Suppressor macrophage treated with lipopolysaccharide for 4 hours (primary cell): ENCODE measurements around the gene GBE1.

Source experiments
- DNase-seq: peaks from one replicate; pipeline ENCODE4 v3.0.0-alpha.2; 2020

Gene GBE1

DNA sequence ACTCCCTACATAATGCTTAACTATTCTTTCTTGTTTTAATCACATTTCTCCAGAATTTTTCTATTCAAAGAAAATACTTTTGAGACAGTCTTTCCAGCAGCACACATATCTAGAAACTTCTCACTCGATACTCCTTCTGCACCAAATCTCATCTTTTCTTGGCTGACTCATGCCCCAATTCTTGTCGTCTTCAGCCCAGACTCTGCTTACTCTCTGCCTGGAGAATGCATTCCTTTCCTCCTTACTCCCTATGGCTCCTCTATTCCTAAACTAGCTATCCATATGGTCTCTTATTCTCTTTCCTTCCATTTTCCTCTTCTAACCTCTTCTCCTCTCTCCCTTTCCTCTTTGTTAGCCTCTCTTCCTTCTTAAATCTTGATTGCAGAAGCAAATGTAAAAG, 158.7 kb downstream of the GBE1 start:
- no peak for DNase-seq

DNA sequence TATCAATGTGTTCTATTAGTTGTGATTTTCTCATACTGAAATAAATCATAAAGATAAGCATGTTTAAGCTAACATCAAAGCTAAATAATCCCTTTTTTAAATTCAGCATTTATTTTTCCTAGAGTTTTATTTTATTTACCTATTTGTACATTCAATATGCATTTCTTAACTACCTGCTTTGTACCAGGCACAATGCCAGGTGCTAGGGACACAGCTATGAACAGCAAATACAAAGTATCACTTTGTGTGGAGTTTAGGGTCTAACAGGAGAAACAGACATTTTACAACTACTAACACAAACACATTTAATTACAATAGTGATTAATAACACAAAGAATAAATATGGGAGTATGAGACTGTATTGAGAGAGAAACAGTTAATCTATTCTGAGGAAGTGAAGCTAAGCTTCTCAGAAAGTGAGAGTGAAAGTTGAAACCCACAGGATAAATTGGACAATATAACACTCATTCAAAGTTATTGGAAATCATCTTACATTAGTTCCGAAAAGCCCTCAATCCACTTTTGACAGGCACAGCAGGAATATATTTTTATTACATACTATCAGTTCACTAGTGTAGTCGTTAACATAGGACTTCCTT, 159.6 kb downstream of the GBE1 start:
- peak; percentile 15 for DNase-seq

DNA sequence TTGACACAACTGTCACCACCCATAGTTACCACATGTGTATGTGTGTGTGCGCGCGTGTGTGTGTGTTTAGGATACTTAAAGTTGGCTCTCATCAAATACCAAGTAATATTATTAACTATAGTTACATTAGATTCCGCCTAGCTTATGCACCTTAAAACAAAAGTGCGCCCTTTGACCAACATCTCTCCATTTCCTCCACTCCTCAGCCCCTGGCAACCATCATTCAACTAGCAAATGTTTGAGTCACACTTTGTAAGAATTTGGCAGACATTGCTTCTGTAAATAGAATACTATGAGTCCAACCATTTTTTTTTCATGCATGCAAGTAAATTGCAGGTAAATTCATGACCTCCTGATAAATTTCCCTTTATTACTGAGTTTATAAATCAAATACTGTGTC, 169.3 kb downstream of the GBE1 start:
- no peak for DNase-seq

DNA sequence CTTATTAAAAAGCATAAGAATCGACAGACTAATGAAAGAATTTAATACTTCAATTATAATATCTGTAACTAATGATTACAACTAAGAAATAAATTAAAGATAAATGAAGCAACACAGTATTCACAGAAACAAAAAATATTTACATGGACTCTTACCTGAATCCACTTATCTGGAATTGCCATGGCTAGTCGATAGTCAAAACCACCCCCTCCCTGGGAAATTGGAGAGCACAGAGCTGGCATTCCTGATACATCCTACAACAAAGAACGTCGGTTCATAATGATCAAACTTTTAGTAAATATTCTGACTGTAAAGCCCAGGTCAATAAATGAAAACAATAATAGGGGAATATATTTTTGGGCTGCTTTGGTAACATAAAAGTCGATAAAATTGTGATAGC, 175.5 kb downstream of the GBE1 start:
- DNase-seq, result no peak

DNA sequence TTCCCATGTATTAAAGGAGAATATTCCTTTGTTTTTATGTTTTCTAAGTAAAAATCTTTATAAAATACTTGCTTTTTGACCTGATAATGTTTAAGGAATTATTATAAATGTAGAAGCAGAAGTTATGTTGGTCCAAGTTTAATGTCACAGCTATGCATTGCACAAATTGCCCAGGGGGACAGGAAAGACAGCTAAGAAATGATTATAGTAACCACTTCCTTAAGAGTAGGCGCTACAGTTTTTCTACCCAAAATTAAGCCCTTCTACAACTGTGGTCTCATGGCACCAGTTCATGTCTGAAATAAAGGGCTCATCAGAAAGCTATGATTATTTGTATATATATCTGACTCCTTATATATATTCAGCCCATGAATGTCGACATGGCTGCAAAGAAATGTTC, 176.4 kb downstream of the GBE1 start:
- peak; percentile 10 for DNase-seq

DNA sequence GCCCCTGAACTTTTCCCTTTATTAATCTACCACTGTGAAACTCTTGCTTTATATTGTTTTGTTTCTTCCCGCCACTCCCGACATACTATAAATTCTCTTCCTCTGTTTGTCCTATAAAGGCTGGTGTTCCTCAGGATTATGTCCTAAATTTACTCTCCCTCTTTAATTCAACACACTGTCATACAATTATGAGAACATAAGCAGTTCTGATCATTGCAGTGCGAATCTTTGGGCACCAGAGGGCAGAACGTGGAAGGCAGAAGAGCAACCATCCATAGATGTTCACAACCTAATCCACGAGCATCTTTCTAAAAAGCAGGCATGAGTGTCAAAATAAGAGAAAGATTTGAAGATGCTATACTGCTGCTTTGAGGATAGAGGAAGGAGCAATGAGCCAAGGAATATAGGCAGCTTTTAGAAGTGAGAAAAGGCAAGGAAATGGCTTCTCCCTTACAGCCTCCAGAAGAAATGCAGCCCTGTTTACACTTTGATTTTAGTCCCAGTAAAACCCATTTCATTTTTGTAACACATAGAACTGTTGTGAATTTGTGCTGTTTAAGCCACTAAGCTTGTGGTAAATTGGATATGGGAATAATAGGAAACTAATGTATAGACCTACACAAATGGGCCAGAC, 179.4 kb downstream of the GBE1 start:
- DNase-seq, result peak; percentile 23

DNA sequence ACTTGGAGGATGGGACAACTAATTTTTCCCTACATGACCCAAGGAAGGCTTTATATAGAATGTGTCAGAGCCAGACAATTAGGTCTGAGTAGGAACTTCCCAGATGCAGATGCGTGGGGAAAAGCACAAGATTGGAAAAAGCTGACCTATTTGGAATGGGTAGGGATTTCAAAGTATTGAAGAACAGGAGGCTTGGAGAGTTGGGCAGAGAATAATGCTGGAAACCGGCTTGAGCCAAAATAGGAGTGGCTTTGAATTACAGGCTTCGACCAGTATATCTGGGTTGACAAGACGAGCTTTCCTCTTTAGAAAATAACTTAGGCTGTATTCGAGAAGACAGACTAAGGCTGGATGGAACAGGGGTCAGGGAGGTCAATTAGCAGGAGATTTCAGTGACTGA, 181.1 kb downstream of the GBE1 start:
- DNase-seq, result no peak

DNA sequence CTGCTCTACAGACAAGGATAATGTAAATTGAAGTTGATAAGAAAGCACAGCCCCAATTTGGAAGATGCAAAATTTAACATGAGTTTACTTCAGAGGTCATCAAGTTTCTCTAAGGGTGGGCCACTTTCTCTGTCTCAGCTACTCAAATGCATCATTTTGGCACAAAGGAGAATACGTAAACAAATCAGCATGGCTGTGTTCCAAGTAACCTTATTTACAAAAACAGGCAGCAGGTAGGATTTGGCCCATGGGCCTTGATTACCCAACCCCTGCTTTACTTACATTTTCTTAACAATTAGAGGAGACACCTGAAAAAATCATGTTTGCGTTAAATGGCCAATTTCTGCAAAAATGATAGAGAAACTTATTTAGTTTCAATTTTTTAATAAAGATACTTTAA, 181.7 kb downstream of the GBE1 start:
- no peak for DNase-seq

DNA sequence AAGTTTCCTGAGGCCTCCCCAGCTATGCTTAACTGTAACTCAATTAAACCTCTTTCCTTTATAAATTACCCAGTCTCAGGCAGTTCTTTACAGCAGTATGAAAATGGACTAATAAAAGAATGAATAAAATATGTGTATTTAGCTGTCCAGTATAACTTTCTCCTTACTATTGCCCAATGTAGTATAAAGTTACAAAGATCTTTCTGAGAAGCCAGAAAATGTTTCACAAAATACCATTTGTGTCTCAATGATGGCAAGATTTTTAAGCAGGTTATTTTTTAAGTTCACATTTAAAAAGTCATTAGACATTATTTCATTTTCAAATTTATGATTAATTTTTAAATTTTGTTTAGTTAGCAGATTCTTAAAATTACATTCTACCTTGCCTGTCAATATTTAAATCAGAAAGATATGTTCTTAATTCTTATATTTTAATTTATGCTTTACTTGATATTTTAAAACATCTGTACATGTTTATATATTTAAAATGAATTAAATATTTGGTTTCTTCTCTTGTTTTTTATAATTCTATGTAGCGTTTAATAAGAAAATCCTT, 189.2 kb downstream of the GBE1 start:
- DNase-seq, result no peak

DNA sequence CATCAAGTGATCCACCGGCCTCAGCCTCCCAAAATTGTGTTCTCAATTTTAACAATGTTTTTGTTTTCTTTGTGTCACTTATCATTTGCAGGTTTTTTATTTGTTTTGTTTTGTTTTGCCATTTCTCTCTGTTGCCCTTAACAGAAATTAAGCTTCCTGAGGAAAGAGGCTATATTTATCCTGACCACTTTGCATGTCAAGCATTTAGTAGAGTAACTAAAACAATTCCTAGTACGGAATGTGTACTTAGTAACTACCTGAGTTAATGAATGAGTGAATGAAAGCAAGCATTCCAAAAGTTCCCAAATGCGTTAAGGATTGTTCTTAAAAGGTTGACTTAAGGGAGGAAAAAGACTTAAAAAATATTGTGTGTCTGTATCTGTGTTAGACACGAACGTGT, 193.1 kb downstream of the GBE1 start:
- no peak for DNase-seq

DNA sequence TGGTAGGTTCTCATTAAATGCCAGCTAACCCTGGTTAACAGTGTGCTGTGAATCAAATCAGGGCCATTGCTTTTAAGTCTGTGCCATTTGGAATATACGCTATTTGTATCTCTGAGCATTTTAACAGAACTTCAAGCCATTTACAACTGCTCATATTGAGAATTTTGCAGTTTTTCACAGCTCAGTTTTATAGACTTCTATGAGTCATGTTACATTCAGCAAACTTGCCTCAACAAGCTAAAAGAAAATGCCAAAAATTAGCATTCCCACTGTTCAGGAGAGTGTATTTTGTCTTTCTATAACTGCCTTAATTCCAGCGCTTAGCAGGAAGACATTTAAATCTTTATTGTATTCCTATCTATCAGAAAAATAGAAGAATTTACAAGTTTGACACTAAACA, 196.4 kb downstream of the GBE1 start:
- no peak for DNase-seq

DNA sequence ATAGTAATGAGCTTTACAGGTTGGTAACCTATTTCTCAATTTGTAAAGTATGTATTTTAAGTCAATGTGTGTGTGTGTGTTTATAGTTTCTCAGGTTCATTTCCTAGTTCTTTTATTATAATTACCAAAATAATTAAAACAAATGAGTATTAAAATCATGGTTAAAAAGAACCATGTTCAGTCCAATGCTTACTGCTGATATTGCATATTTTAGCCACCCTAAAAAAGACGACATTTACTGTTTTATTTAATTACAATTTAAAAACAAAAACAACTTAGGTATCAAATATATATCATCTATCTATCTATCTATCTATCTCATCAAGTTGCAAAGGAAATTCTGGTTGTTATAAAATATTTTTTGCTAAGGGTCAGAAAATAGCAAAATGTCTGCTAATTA, 203.3 kb downstream of the GBE1 start:
- no peak for DNase-seq

DNA sequence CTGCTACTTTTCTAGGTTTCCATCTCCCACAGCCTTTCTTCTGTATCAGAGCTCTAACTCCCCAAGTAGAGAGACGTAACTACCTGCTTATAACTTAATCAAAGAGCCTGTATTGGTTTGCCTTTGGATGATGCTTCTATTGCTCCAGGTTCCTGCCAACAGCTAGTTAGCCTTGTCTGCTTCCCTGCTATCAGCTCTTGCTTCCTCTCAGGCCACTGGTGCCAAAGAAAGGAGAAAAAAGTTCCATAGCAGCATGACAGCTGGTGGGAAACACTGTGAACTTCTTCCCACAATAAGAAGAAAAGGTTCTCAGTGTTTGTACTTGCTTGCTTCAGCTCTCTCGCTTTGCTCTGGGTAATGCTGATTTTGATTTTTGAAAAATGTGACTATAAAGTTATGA, 206.6 kb downstream of the GBE1 start:
- no peak for DNase-seq

DNA sequence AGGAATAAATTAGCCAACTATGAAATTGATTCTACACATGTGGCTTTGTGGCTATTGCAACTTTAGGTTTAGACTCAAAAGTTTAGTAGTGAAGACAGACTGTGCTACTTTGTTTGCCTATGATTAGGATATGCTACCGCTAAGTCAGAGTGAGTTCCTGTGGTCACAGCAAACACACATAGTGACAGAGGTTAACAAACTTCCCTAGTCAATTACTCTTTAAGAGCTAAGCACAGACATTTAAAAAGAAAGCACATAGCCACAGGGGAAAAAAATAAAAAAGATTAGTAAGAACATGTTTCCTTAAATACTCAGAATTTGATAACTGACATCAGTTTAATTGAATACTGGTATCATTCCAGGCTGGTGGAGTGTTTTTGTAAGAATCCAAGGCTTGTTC, 207.1 kb downstream of the GBE1 start:
- DNase-seq, result no peak

DNA sequence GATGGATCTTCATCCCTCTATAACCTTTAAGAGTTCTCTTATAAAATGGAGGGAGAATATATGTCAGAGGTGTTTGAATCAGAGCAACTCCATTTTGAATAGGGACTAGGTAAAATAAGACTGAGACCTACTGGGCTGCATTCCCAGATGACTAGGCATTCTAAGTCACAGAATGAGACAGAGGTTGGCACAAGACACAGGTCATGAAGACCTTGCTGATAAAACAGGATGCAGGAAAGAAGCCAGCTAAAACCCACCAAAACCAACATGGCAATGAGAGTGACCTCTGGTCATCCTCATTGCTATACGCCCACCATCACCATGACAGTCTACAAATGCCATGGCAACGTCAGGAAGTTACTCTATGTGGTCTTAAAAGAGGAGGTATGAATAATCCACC, 211.0 kb downstream of the GBE1 start:
- DNase-seq, result no peak

DNA sequence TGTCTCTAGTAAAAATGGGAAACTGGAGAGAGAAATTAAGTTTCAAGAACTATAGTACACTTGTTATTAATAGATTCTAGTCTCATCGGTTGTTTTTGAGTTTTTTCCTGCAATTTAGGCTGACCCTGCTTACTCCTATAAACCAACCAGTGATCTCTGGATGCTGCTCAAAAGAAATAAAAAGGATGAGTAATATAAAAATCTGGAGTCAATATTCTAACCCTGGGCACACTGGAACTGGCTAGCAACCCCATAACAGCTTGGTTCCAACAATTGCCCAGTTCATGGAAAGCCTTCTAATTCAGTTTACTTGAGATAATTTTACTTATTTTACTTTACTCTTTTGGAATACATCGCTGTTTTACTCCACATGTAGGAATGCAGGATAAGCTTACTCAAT, 211.6 kb downstream of the GBE1 start:
- DNase-seq, result no peak

DNA sequence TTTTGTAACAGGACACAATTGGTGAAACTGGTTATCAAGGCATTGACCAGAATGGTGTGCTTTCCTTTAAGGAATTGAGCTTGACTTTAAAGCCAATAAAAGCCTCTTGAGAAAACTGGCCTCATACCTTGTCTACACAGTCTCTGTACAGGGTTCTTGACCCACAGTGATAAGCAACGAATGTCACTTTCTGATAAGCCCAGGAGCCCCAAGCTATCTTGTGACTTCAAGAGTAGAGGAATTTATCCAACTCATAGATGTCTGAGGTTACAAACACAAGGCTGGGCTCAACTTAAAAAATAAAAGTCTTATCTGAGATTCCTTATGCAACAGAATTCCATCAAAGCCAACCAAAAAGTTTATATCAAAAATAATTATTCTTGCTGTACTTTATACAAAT, 212.1 kb downstream of the GBE1 start:
- DNase-seq, result no peak

DNA sequence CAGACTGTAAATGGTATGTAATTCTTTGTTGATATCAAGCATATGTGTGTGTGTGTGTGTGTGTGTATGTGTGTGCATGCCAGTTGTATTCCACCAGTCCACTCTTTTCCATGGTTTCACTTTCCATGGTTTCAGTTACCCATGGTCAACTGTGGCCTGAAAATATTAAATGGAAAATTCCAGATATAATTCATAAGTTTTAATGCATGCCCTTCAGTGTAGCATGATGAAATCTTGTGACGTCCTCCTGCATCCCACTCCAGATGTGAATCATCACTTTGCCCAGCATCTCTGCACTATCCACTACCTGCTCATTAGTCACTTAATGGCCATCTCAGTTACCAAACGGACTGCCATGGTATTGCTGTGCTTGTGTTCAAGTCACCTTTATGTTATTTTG, 215.9 kb downstream of the GBE1 start:
- DNase-seq, result peak; percentile 0

DNA sequence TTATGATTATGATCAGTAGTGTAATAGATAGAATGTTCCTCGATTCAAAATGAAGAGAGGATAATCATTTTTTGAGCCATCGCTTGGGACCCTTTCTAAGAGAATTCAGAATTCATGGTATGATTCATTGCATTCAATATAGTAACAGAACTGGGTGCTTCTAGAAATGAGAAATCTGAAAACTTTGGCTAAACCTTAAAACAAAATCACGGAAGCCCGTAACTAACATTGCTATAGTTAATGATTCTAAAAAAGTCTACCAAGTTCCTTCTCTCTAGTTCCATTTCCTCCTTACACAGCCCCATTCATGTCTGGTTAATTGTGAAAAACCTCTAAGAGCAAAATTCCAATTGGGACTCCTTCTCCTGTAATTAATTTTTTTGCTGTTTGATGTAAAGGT, 217.1 kb downstream of the GBE1 start:
- no peak for DNase-seq

DNA sequence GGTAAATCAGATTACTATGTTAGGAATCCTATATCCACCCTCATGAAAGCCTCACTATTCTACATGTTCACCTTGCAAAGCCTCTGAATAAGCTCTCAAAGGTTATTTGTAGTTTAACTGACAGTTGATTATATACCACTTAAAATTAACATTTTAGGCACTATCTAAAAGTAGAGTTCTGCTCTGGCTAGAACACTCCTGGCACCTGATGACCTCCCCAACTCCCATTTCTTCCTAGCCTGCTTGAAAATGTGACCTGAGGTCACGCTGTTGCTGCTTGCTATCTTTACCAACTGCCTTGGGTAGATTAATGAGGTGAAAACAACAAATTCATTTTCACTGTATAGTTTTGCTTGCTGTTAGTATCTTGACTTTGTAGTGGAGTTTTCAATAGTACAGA, 220.7 kb downstream of the GBE1 start:
- DNase-seq, result no peak

DNA sequence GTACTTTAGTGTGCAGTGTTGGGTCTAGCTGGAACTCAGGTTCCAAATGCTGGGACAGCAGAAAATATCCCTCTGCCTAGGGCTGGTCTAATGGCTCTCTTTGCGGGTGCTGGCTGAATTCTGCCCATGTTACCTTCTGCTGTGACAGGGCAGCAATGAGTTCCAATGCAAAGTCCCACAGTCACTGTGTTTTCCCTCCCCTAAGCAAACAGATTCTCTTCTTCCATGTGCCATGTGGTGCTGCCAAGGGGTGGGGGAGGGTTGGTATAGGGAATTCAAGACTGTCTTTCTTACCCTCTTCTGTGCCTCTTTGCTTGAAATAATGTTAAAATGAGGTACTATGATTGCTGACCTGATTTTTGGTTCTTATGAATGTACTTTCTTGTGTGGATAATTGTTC, 229.6 kb downstream of the GBE1 start:
- DNase-seq, result no peak

DNA sequence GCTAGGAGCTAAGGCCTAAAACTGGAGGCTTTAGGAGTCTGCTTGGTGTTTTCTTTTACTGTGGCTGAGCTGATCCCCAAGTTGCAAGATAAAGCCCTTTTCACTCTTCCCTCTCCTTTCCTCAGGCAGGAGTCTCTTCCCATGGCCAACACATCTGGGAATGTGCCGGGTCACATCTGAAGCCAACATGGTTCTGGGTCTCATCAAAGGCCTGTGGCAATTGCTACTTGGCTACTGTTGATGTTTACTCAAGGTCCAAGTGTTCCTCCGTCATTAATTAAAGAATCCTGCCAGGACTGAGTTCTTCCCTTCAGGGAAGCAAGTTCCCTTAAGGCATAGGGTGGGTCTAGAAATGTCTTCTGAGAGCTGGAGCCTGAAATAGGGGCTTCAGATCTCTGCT, 230.2 kb downstream of the GBE1 start:
- no peak for DNase-seq

DNA sequence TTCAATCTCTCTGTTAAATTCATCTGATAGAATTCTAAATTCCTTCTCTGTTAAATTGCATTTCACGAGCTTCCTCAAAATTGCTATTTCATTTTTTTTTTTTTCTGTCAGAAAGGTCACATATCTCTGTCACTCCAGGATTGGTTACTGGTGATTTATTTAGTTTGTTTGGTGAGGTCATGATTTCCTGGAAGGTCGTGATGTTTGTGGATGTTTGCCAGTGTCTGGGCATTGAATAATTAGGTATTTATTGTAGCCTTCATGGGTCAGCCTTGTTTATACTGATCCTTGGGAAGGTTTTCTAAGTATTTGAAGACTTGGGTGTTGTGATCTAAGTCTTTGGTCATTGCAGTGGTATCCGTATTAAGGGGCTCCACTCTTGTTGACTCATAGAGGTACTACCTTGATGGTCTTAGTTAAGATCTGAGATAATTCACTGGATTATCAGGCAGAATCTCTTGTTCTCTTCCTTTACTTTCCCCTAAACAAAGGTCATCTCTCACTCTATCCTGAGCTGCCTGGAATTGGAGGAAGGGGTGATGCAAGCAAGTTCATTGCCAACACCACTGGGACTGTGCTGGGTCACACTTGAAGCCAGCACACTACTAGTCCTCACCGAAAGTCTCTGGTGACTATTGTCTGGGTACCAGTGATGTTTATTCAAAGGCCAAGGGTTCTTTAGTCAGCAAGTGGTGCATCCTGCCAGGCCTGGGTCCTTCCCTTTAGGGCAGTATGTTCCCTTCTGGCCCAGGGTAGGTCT, 231.1 kb downstream of the GBE1 start:
- DNase-seq, result no peak

DNA sequence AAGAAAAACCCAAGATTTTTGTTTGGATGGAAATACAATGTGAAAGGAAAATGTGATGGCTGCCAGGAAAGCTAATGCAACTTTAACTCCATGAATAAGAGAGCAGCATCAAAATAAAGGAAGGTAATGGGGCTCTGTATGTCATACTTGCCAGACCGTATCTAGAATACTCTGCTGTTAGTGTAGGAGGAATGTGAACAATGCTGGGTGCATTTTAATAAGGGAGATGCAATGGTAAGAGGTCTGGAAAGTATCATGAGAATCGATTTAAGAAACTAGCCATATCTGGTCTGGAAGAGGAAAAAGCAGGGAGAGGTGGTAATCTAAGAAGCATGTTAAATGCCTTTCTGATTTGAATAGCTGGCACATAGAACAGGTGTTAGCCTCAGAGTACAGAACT, 239.6 kb downstream of the GBE1 start:
- DNase-seq, result no peak
